GM12891 (cell line): ENCODE data around the gene TNS3.

Experiments used
- PAX5 ChIP-seq: IDR thresholded peaks from 2 replicates; pipeline ENCODE4 v1.6.1; 2011; ENCODE audit warnings: low read length, moderate library complexity, mild to moderate bottlenecking; ENCODE audit not compliant: insufficient read depth, severe bottlenecking
- POLR2A ChIP-seq: IDR thresholded peaks from 2 replicates; pipeline ENCODE4 v1.6.1; 2011; ENCODE audit warnings: low read depth, low read length, control low read depth
- POLR2AphosphoS5 ChIP-seq: IDR thresholded peaks from 2 replicates; pipeline ENCODE4 v1.6.1; 2011; ENCODE audit warnings: low read depth, low read length, control low read depth
- SPI1 ChIP-seq: IDR thresholded peaks from 2 replicates; pipeline ENCODE4 v1.6.1; 2011; ENCODE audit warnings: low read depth, low read length, control low read depth
- TAF1 ChIP-seq: IDR thresholded peaks from 2 replicates; pipeline ENCODE4 v1.6.1; 2011; ENCODE audit warnings: low read depth, low read length, control low read depth

- TF ChIP-seq POLR2AphosphoS5 = no peak
- TF ChIP-seq POLR2A = no peak
- no peak for TF ChIP-seq TAF1
- TF ChIP-seq SPI1 = no peak
- no peak for TF ChIP-seq PAX5
These were observed 41.9 kb downstream of the TNS3 start for GRCh38 chr7:47540053-47540386.
